HepG2 (cell line): ENCODE measurements around the gene ZNF8. TPM values are rescaled to one million over a fixed set of nuclear protein-coding genes. Genes with fewer than 3 reads are reported as not detected.

Experiments
- CENPX ChIP-seq: sonication (generic); formaldehyde crosslinking; IDR thresholded peaks from 2 replicates; pipeline ENCODE4 v1.9.0; 2021; ENCODE audit warnings: mild to moderate bottlenecking, missing genetic modification reagents, moderate library complexity
- DNMT1 ChIP-seq: sonication (generic); formaldehyde crosslinking; IDR thresholded peaks from 2 replicates; pipeline ENCODE4 v1.5.1; 2020; ENCODE audit warnings: mild to moderate bottlenecking, missing genetic modification reagents
- ELF1 ChIP-seq: sonication (generic); formaldehyde crosslinking; IDR thresholded peaks from 2 replicates; pipeline ENCODE4 v1.4.0; 2020; ENCODE audit warnings: missing genetic modification reagents
- HNF1B ChIP-seq: sonication (generic); formaldehyde crosslinking; IDR thresholded peaks from 2 replicates; pipeline ENCODE4 v1.5.1; 2020; ENCODE audit warnings: mild to moderate bottlenecking, moderate library complexity, missing genetic modification reagents
- JUN ChIP-seq: sonication (generic); formaldehyde crosslinking; IDR thresholded peaks from 2 replicates; pipeline ENCODE4 v1.4.0; 2020; ENCODE audit warnings: mild to moderate bottlenecking, missing genetic modification reagents
- KDM5B ChIP-seq: sonication (generic); formaldehyde crosslinking; IDR thresholded peaks from 2 replicates; pipeline ENCODE4 v1.4.0; 2020; ENCODE audit warnings: missing genetic modification reagents, mild to moderate bottlenecking, borderline replicate concordance
- PRMT3 ChIP-seq: sonication (generic); formaldehyde crosslinking; IDR thresholded peaks from 2 replicates; pipeline ENCODE4 v1.8.1; 2022; ENCODE audit warnings: low read depth, mild to moderate bottlenecking, moderate library complexity, missing genetic modification reagents, borderline replicate concordance
- RARA ChIP-seq: IDR thresholded peaks from 2 replicates; pipeline ENCODE4 v1.6.1; 2016; ENCODE audit warnings: missing genetic modification reagents, missing compliant biosample characterization
- SAP130 ChIP-seq: IDR thresholded peaks from 2 replicates; pipeline ENCODE4 v1.6.1; 2016; ENCODE audit warnings: low read depth
- SIN3A ChIP-seq: IDR thresholded peaks from 2 replicates; pipeline ENCODE4 v1.6.1; 2011; ENCODE audit warnings: low read depth, mild to moderate bottlenecking, control low read depth, low read length, borderline replicate concordance
- TCF12 ChIP-seq, 2 experiments: fragments of 450-650 bp in 1 of 2; sonication (generic) in 1 of 2; formaldehyde crosslinking in 1 of 2; IDR thresholded peaks; 2 replicates each; pipeline versions ENCODE4 v1.6.1 to v1.8.0; 2017 to 2022; ENCODE audit warnings: antibody characterized with exemption in 1 of 2, mild to moderate bottlenecking in 1 of 2, missing genetic modification reagents in 1 of 2, moderate library complexity in 1 of 2
- TGIF2 ChIP-seq: IDR thresholded peaks from 2 replicates; pipeline ENCODE4 v1.6.1; 2016; ENCODE audit warnings: control low read depth, missing compliant biosample characterization
- THYN1 ChIP-seq: sonication (generic); formaldehyde crosslinking; IDR thresholded peaks from 2 replicates; pipeline ENCODE4 v1.8.1; 2023; ENCODE audit warnings: low read depth, mild to moderate bottlenecking, moderate library complexity, missing genetic modification reagents, borderline replicate concordance
- ZBTB20 ChIP-seq: sonication (generic); formaldehyde crosslinking; IDR thresholded peaks from 2 replicates; pipeline ENCODE4 v1.8.1; 2023; ENCODE audit warnings: missing genetic modification reagents, low read depth, mild to moderate bottlenecking, borderline replicate concordance
- ZNF3 ChIP-seq: IDR thresholded peaks from 2 replicates; pipeline ENCODE4 v1.7.0; 2017; ENCODE audit warnings: inconsistent platforms
- ZNF510 ChIP-seq: sonication (generic); formaldehyde crosslinking; IDR thresholded peaks from 2 replicates; pipeline ENCODE4 v1.4.0; 2020; ENCODE audit warnings: low read depth, mild to moderate bottlenecking, missing genetic modification reagents
- ZNF577 ChIP-seq: sonication (generic); formaldehyde crosslinking; IDR thresholded peaks from 2 replicates; pipeline ENCODE4 v1.4.0; 2020; ENCODE audit warnings: mild to moderate bottlenecking, low read depth, missing genetic modification reagents, borderline replicate concordance
- ZNF605 ChIP-seq: sonication (generic); formaldehyde crosslinking; IDR thresholded peaks from 2 replicates; pipeline ENCODE4 v1.8.0; 2022; ENCODE audit warnings: mild to moderate bottlenecking, missing genetic modification reagents
- ZNF704 ChIP-seq: sonication (generic); formaldehyde crosslinking; IDR thresholded peaks from 2 replicates; pipeline ENCODE4 v1.8.1; 2023; ENCODE audit warnings: mild to moderate bottlenecking, inconsistent platforms, moderate library complexity, missing genetic modification reagents, borderline replicate concordance
- ZNF772 ChIP-seq: sonication (generic); formaldehyde crosslinking; IDR thresholded peaks from 2 replicates; pipeline ENCODE4 v1.5.0; 2020; ENCODE audit warnings: mild to moderate bottlenecking, missing genetic modification reagents
- ZNF780A ChIP-seq: sonication (generic); formaldehyde crosslinking; IDR thresholded peaks from 2 replicates; pipeline ENCODE4 v1.8.0; 2022; ENCODE audit warnings: mild to moderate bottlenecking, missing genetic modification reagents, moderate library complexity
- polyA plus RNA-seq, 8 experiments: library from polyadenylated mRNA; depleted of rRNA in 3 of 8; stranded (reverse) in 7 of 8; unstranded in 1 of 8; fragments of >200 nt; fragmentation: Illumina TruSeq in 4 of 8; extraction: Trizol in 4 of 8; gene quantifications; 2 replicates each; pipeline versions ENCODE4 v1.2.1 to v1.2.3, GENCODE V29; 2011 to 2016; ENCODE audit warnings: low read depth in 4 of 8, missing spikeins in 1 of 8, mixed read lengths in 1 of 8; ENCODE audit not compliant: insufficient read depth in 1 of 8
- total RNA-seq, 5 experiments: library from RNA; depleted of rRNA; stranded (reverse); fragments of >200 nt; fragmentation: Illumina TruSeq; extraction: Trizol; gene quantifications; 2 replicates each; pipeline ENCODE4 v1.2.3, GENCODE V29; 2016; ENCODE audit warnings: low read depth in 1 of 5
- TF ChIP-seq, protein P1 (sequence below): sonication (generic); formaldehyde crosslinking; IDR thresholded peaks from 2 replicates; pipeline ENCODE4 v1.4.0; 2020; ENCODE audit warnings: missing genetic modification reagents
- TF ChIP-seq, protein P2 (sequence below): IDR thresholded peaks from 2 replicates; pipeline ENCODE4 v1.6.1; 2016; ENCODE audit warnings: low read depth, borderline replicate concordance

ZNF8 gene
- total and polyA plus RNA-seq, 2 of the 13 experiments (the other 11 are each of a cell fraction or from before 2014, with no cell fraction given): 3.1 to 3.3 TPM

DNA sequence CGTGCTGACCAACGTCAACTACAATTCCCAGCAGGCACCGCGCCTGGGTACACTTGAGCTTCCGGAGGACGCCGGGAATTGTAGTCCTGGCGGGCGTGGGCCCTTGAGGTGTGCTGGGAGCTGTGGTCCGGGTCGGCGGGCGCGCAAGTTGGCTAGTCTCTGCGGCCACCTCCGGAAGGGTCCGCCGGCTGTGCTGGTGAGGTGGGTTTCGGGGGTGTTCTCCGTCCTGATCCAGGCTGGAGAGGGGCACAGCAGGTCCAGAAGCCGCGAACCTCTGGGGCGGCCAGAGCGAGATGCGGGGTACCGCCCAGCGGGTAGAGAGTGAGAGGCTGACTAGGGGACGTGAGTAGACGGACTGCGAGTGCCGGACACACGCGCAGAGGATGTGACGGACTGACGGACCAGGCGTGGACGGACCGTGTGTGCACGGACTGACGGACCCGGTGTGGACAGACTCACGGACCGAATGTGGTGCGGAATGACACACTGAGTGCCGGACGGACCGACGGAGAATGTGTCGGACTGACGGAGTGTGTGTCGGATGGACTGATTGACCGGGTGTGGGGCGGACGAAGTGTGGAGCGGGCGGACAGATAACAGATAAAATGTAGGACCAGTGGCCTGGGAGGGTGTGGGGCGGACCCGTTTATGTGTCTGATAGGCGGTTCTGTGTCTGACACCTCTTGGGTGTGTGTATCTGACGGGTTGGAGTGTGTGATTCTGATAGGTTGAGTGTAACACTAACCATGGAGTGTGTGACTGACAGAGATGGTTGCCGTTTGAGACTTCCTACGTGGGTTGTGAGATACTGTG lies 48.4 kb downstream of the ZNF8 start, which contains the start of gene ZSCAN22 (continued):
- TF ChIP-seq CENPX (no peak), RARA (no peak), SAP130 (CRISPR knock-in tag) (peak; percentile 93), DNMT1 (CRISPR knock-in tag) (peak; percentile 88; the same call in 1 of the 2 replicates), ZNF704 (CRISPR knock-in tag) (no peak), ZNF3 (CRISPR knock-in tag) (no peak; the same call in 1 of the 2 replicates), ZBTB20 (CRISPR knock-in tag) (peak; percentile 35; the same call in 1 of the 2 replicates), SIN3A (peak; percentile 75; the same call in 1 of the 2 replicates), PRMT3 (CRISPR knock-in tag) (0 out of 2 replicates have a peak, but pooled peaks have one; percentile 66), ZNF577 (CRISPR knock-in tag) (no peak), ZNF772 (CRISPR knock-in tag) (peak; percentile 87), HNF1B (CRISPR knock-in tag) (peak; percentile 91), ZNF605 (CRISPR knock-in tag) (peak; percentile 86), ZNF510 (CRISPR knock-in tag) (peak; percentile 82; the same call in 1 of the 2 replicates), TCF12 (IDR thresholded peaks at IDR 0.05) (no peak), TCF12 (CRISPR knock-in tag; IDR thresholded peaks at IDR 0.05) (no peak), KDM5B (CRISPR knock-in tag) (peak; percentile 52; the same call in 1 of the 2 replicates), JUN (CRISPR knock-in tag) (peak; percentile 59; the same call in 1 of the 2 replicates), THYN1 (CRISPR knock-in tag) (no peak), ELF1 (peak; percentile 90), ZNF780A (CRISPR knock-in tag) (peak; percentile 53; the same call in 1 of the 2 replicates), TGIF2 (CRISPR knock-in tag) (peak; percentile 80; the same call in 1 of the 2 replicates)
- TF ChIP-seq, protein P1, sequence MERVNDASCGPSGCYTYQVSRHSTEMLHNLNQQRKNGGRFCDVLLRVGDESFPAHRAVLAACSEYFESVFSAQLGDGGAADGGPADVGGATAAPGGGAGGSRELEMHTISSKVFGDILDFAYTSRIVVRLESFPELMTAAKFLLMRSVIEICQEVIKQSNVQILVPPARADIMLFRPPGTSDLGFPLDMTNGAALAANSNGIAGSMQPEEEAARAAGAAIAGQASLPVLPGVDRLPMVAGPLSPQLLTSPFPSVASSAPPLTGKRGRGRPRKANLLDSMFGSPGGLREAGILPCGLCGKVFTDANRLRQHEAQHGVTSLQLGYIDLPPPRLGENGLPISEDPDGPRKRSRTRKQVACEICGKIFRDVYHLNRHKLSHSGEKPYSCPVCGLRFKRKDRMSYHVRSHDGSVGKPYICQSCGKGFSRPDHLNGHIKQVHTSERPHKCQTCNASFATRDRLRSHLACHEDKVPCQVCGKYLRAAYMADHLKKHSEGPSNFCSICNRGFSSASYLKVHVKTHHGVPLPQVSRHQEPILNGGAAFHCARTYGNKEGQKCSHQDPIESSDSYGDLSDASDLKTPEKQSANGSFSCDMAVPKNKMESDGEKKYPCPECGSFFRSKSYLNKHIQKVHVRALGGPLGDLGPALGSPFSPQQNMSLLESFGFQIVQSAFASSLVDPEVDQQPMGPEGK: no peak
- TF ChIP-seq, protein P2, sequence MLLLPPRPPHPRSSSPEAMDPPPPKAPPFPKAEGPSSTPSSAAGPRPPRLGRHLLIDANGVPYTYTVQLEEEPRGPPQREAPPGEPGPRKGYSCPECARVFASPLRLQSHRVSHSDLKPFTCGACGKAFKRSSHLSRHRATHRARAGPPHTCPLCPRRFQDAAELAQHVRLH: peak; percentile 67; the same call in 1 of the 2 replicates
